ENCODE data around the gene NPY.
A peak's percentile ranks its signal among the peaks of the same experiment; 100 is the strongest.
"Not testable (repeated sequence)": the region's sequence is repeated elsewhere in the genome, so short reads cannot be mapped to it uniquely, and the experiment has no call there.

Gene NPY

DNA sequence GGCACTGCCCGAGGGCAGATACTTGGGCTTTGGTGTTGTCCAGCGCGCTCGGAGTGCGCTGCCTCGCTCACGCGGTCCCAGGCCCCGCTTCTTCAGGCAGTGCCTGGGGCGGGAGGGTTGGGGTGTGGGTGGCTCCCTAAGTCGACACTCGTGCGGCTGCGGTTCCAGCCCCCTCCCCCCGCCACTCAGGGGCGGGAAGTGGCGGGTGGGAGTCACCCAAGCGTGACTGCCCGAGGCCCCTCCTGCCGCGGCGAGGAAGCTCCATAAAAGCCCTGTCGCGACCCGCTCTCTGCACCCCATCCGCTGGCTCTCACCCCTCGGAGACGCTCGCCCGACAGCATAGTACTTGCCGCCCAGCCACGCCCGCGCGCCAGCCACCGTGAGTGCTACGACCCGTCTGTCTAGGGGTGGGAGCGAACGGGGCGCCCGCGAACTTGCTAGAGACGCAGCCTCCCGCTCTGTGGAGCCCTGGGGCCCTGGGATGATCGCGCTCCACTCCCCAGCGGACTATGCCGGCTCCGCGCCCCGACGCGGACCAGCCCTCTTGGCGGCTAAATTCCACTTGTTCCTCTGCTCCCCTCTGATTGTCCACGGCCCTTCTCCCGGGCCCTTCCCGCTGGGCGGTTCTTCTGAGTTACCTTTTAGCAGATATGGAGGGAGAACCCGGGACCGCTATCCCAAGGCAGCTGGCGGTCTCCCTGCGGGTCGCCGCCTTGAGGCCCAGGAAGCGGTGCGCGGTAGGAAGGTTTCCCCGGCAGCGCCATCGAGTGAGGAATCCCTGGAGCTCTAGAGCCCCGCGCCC is at the start of gene NPY:
Gene NPY (plus strand): TSS at position 294 of the 802 bp plus-strand sequence. CDS start 1,051 bp downstream, outside the sequence.
- peak; percentile 57 for DNase-seq

- DNase-seq = no peak
Observed at GRCh38 chr7:24239260-24239659, 44.7 kb upstream of the NPY start.

GRCh38 chr7:24241206-24241605 is 42.8 kb upstream of the NPY start:
- DNase-seq = no peak

GRCh38 chr7:24244554-24244953 is 39.4 kb upstream of the NPY start:
- no peak for DNase-seq

- DNase-seq = no peak
Observed at GRCh38 chr7:24245362-24245761, 38.6 kb upstream of the NPY start.

- DNase-seq = no peak
Observed at GRCh38 chr7:24249266-24249665, 34.7 kb upstream of the NPY start.

DNA sequence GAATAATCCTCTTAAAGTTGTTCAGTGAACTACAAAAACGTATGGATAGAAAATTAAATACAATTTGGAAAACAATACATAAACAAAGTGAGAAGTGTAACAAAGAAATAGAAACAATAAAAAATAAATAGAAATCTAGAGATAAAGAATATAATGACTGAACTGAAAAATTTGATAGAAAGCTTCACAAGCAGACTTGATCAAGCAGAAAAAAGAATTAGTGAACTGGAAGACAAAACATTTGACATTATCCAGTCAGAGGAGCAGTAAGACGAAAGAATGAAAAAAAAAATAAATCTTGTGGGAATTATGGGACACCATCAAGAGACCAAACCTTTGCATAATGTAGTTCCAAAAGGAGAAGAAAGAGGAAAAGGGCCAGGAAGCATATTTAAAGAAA is 32.4 kb upstream of the NPY start:
- DNase-seq = no peak

GRCh38 chr7:24255139-24255538 is 28.9 kb upstream of the NPY start:
- DNase-seq = no peak

GRCh38 chr7:24258324-24258723 is 25.7 kb upstream of the NPY start:
- DNase-seq = not testable (repeated sequence)

GRCh38 chr7:24271938-24272337 is 12.1 kb upstream of the NPY start:
- DNase-seq = no peak

GRCh38 chr7:24279512-24279911 is 4.5 kb upstream of the NPY start:
- DNase-seq = no peak

DNA sequence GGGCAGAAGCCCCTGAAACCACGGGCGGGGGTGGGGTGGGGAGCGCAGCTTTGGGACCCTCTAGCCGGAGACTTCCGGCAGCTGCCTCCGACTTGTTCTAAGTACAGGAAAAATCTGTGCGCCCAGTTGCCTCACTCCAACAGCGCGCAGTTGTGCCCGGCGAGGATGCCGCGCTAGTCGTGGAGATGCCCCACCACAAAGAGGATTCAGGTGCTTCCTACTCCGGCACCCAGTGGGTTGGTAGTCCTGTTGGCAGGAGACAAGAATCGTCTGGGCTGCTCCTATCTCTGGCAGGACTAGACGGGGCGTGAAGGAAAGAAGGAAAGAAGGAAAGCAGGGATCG is 465 bp upstream of the NPY start:
- DNase-seq = no peak

- DNase-seq = no peak
Observed at GRCh38 chr7:24284699-24285506, 913 bp downstream of the NPY start.

- DNase-seq = peak; percentile 60
Observed at GRCh38 chr7:24290004-24290641, 6.1 kb downstream of the NPY start.

DNA sequence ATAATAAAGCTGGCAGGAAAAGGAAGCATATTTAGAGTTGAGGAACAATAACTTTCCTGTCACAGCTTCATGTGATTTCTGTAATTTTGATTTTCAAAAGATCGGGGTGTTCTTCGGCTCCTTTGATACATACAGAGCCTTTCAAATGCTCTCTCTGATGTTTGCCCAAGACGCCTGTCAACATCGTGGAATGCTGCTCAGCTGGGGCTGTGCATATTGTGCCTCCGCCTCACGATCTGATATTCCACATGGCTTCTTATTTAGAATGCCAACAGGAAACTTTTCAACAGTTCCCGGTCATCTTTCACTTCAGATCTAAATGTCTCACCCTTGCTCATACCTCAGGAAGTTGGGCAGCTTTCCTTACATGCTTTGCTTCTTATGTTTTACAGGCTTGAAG is 7.3 kb downstream of the NPY start:
- no peak for DNase-seq

DNA sequence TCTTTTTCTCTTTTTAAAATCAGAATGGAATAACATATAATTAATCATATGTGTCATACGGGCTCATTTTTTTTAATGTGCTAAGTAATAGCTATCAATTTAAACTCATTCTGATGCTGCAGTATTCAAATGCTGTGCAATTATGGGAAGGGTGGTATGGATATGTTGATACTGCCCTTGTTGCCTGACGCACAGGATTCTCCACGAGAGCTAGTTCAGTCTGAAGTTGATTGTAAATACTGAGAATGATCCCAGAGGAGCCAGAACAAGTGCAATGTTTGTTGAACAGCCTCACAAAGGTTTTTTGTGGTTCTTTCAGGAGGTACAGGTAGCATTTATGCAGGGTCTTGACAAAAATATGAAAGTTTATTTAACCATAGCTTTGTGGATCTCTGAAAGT is 13.4 kb downstream of the NPY start:
- no peak for DNase-seq

DNA sequence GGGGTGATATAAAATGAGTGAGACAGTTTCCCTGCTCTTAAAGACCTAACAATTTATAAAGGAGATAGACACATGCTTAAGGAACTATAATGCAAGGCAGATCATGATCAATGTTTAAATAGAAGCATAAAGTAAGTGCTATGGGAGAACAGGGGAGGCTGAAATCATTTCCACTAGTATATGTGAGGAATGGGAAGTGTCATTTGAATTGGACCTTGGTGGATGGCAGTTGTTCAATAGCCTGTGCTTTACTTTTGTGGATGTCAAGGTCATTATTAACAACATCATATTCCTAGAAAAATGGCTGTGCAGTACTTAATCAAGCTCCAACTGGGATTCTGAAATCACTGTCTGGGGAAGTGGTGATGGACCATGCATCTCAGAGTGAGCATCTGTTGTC is 14.7 kb downstream of the NPY start:
- no peak for DNase-seq

DNA sequence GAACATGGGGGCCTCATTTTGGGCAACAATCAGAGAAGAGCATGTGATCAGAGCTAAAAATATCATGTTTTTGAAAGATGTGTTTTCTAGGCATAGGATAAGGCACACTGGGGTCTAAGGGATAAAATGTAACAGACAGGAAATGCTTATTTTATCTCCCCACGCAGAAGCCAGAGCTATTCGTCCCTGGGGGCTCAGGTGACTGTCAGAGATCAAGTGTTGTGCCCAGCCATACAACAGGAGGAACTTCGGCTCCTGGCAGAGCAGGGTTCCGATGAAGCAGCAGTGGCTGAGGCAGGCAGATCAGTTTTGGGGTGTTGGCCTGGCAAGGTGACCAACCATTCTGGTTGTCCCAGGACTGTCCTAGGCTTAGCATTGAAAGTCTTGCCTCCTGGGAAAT is 15.2 kb downstream of the NPY start:
- DNase-seq = no peak

- no peak for DNase-seq
Observed at GRCh38 chr7:24301703-24302102, 17.7 kb downstream of the NPY start.

GRCh38 chr7:24304494-24305095 is 20.6 kb downstream of the NPY start:
- no peak for DNase-seq

- no peak for DNase-seq
Observed at GRCh38 chr7:24307326-24307725, 23.3 kb downstream of the NPY start.

- DNase-seq = no peak
Observed at GRCh38 chr7:24312588-24312987, 28.6 kb downstream of the NPY start.

GRCh38 chr7:24313777-24314176 is 29.8 kb downstream of the NPY start:
- DNase-seq = no peak
